ENCODE measurements around the gene GRHL3. TPM values are rescaled to one million over a fixed set of nuclear protein-coding genes. Genes with fewer than 3 reads are reported as not detected.
"Not testable (repeated sequence)": the region's sequence is repeated elsewhere in the genome, so short reads cannot be mapped to it uniquely, and the experiment has no call there.

The GRHL3 gene
- 0.25 TPM in 1 of 2 replicates, not detected in the other for total RNA-seq (2012; rRNA removed)

- Histone ChIP-seq H3K9ac (ENCODE audit: low read depth, low read length) (no peak within 1 kb of the TSS), H3K27me3 (ENCODE audit: control insufficient read depth, insufficient read depth, low read length) (peaks cover 61% of the 10 kb centered on the region), H3K4me2 (ENCODE audit: low read length) (no peak within 1 kb of the TSS), H3K36me3 (ENCODE audit: insufficient read depth, low read length) (no peaks in the 10 kb centered on the region), H3K9me3 (replicated peaks; ENCODE audit: low read length) (no peaks in the 10 kb centered on the region), H3K4me1 (ENCODE audit: control insufficient read depth, insufficient read depth, low read length) (peaks cover 17% of the 10 kb centered on the region), H3K4me3 (ENCODE audit: low read length) (no peak within 1 kb of the TSS)
Observed at GRCh38 chr1:24319312-24319863, at the start of gene GRHL3. TSS of gene GRHL3 (plus strand) at chr1:24319357. CDS start at chr1:24319552, 195 bp downstream.

- not testable (repeated sequence) for H3K4me2 ChIP-seq (ENCODE audit: low read length); H3K36me3 ChIP-seq (ENCODE audit: insufficient read depth, low read length); H3K9ac ChIP-seq (ENCODE audit: low read depth, low read length); H3K4me3 ChIP-seq (ENCODE audit: low read length); H3K9me3 ChIP-seq (replicated peaks; ENCODE audit: low read length)
- peaks cover 14% of the 10 kb centered on the region for H3K27me3 ChIP-seq (ENCODE audit: control insufficient read depth, insufficient read depth, low read length)
- H3K4me1 ChIP-seq (ENCODE audit: control insufficient read depth, insufficient read depth, low read length): peaks cover 13% of the 10 kb centered on the region
Observed at GRCh38 chr1:24274203-24275103, 44.7 kb upstream of the GRHL3 start.

GRCh38 chr1:24275104-24275410, 44.1 kb upstream of the GRHL3 start:
- H3K9ac ChIP-seq (ENCODE audit: low read depth, low read length): no peak overlapping the region
- no peaks in the 10 kb centered on the region for H3K9me3 ChIP-seq (replicated peaks; ENCODE audit: low read length)
- H3K4me3 ChIP-seq (ENCODE audit: low read length): no peak overlapping the region
- peaks cover 13% of the 10 kb centered on the region for H3K4me1 ChIP-seq (ENCODE audit: control insufficient read depth, insufficient read depth, low read length)
- H3K27me3 ChIP-seq (ENCODE audit: control insufficient read depth, insufficient read depth, low read length): peaks cover 20% of the 10 kb centered on the region
- no peak overlapping the region for H3K4me2 ChIP-seq (ENCODE audit: low read length)
- no peaks in the 10 kb centered on the region for H3K36me3 ChIP-seq (ENCODE audit: insufficient read depth, low read length)

GRCh38 chr1:24275510-24275909, 43.6 kb upstream of the GRHL3 start:
- Histone ChIP-seq H3K4me3 (ENCODE audit: low read length) (no peak overlapping the region), H3K4me2 (ENCODE audit: low read length) (no peak overlapping the region), H3K4me1 (ENCODE audit: control insufficient read depth, insufficient read depth, low read length) (peaks cover 13% of the 10 kb centered on the region), H3K9ac (ENCODE audit: low read depth, low read length) (no peak overlapping the region), H3K27me3 (ENCODE audit: control insufficient read depth, insufficient read depth, low read length) (peaks cover 24% of the 10 kb centered on the region), H3K9me3 (replicated peaks; ENCODE audit: low read length) (no peaks in the 10 kb centered on the region), H3K36me3 (ENCODE audit: insufficient read depth, low read length) (no peaks in the 10 kb centered on the region)

- no peak overlapping the region for H3K4me3 ChIP-seq (ENCODE audit: low read length)
- H3K9ac ChIP-seq (ENCODE audit: low read depth, low read length): no peak overlapping the region
- H3K27me3 ChIP-seq (ENCODE audit: control insufficient read depth, insufficient read depth, low read length): peaks cover 28% of the 10 kb centered on the region
- H3K9me3 ChIP-seq (replicated peaks; ENCODE audit: low read length): no peaks in the 10 kb centered on the region
- peaks cover 13% of the 10 kb centered on the region for H3K4me1 ChIP-seq (ENCODE audit: control insufficient read depth, insufficient read depth, low read length)
- no peaks in the 10 kb centered on the region for H3K36me3 ChIP-seq (ENCODE audit: insufficient read depth, low read length)
- H3K4me2 ChIP-seq (ENCODE audit: low read length): no peak overlapping the region
Observed at GRCh38 chr1:24276791-24277190, 42.4 kb upstream of the GRHL3 start.

GRCh38 chr1:24277420-24278169, 41.6 kb upstream of the GRHL3 start:
- Histone ChIP-seq H3K4me2 (ENCODE audit: low read length) (peak overlapping the region; percentile 64), H3K36me3 (ENCODE audit: insufficient read depth, low read length) (no peaks in the 10 kb centered on the region), H3K9ac (ENCODE audit: low read depth, low read length) (no peak overlapping the region), H3K27me3 (ENCODE audit: control insufficient read depth, insufficient read depth, low read length) (peaks cover 28% of the 10 kb centered on the region), H3K9me3 (replicated peaks; ENCODE audit: low read length) (no peaks in the 10 kb centered on the region), H3K4me1 (ENCODE audit: control insufficient read depth, insufficient read depth, low read length) (peaks cover 13% of the 10 kb centered on the region), H3K4me3 (ENCODE audit: low read length) (peak overlapping the region; percentile 26)

- H3K4me1 ChIP-seq (ENCODE audit: control insufficient read depth, insufficient read depth, low read length): peaks cover 15% of the 10 kb centered on the region
- H3K9ac ChIP-seq (ENCODE audit: low read depth, low read length): no peak overlapping the region
- H3K36me3 ChIP-seq (ENCODE audit: insufficient read depth, low read length): no peaks in the 10 kb centered on the region
- H3K4me2 ChIP-seq (ENCODE audit: low read length): no peak overlapping the region
- peaks cover 25% of the 10 kb centered on the region for H3K27me3 ChIP-seq (ENCODE audit: control insufficient read depth, insufficient read depth, low read length)
- H3K4me3 ChIP-seq (ENCODE audit: low read length): no peak overlapping the region
- H3K9me3 ChIP-seq (replicated peaks; ENCODE audit: low read length): no peaks in the 10 kb centered on the region
Observed at GRCh38 chr1:24278726-24279125, 40.4 kb upstream of the GRHL3 start.

- Histone ChIP-seq H3K4me2 (ENCODE audit: low read length) (no peak overlapping the region), H3K4me3 (ENCODE audit: low read length) (no peak overlapping the region), H3K9ac (ENCODE audit: low read depth, low read length) (no peak overlapping the region), H3K27me3 (ENCODE audit: control insufficient read depth, insufficient read depth, low read length) (peaks cover 25% of the 10 kb centered on the region), H3K36me3 (ENCODE audit: insufficient read depth, low read length) (no peaks in the 10 kb centered on the region), H3K9me3 (replicated peaks; ENCODE audit: low read length) (no peaks in the 10 kb centered on the region), H3K4me1 (ENCODE audit: control insufficient read depth, insufficient read depth, low read length) (peaks cover 19% of the 10 kb centered on the region)
Observed at GRCh38 chr1:24279590-24280232, 39.4 kb upstream of the GRHL3 start.

GRCh38 chr1:24281591-24281990, 37.6 kb upstream of the GRHL3 start:
- H3K4me3 ChIP-seq (ENCODE audit: low read length): no peak overlapping the region
- H3K36me3 ChIP-seq (ENCODE audit: insufficient read depth, low read length): no peaks in the 10 kb centered on the region
- no peaks in the 10 kb centered on the region for H3K9me3 ChIP-seq (replicated peaks; ENCODE audit: low read length)
- H3K4me1 ChIP-seq (ENCODE audit: control insufficient read depth, insufficient read depth, low read length): peaks cover 17% of the 10 kb centered on the region
- H3K27me3 ChIP-seq (ENCODE audit: control insufficient read depth, insufficient read depth, low read length): peaks cover 24% of the 10 kb centered on the region
- H3K9ac ChIP-seq (ENCODE audit: low read depth, low read length): no peak overlapping the region
- H3K4me2 ChIP-seq (ENCODE audit: low read length): no peak overlapping the region

- Histone ChIP-seq H3K4me2 (ENCODE audit: low read length) (no peak overlapping the region), H3K9me3 (replicated peaks; ENCODE audit: low read length) (no peaks in the 10 kb centered on the region), H3K27me3 (ENCODE audit: control insufficient read depth, insufficient read depth, low read length) (peaks cover 24% of the 10 kb centered on the region), H3K36me3 (ENCODE audit: insufficient read depth, low read length) (no peaks in the 10 kb centered on the region), H3K9ac (ENCODE audit: low read depth, low read length) (no peak overlapping the region), H3K4me1 (ENCODE audit: control insufficient read depth, insufficient read depth, low read length) (peaks cover 10% of the 10 kb centered on the region), H3K4me3 (ENCODE audit: low read length) (no peak overlapping the region)
Observed at GRCh38 chr1:24282491-24282890, 36.7 kb upstream of the GRHL3 start.
